ENCODE results near the gene TMEM62.
"Not testable (repeated sequence)": the region's sequence is repeated elsewhere in the genome, so short reads cannot be mapped to it uniquely, and the experiment has no call there.

The TMEM62 gene

DNA sequence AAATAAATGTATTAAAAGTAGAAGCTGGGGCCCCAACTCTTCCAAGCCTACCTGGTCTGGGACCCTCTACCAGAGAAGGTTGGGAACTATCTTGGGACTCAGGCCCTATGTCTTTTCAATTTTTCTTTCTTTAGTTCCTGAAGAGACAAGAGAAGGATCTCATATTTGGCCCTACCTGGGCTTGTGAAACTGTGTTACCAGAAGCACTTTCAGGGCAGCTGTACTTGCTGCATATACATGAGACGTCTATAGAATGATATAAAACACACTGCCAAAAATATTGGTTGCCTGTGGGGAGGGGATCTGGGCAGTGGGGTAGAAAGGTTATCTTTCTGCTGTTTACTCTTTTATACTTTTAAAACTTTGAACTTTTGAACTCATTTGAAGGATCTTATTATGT lies 88.0 kb downstream of the TMEM62 start:
- Histone ChIP-seq H3K27me3 (ENCODE audit: low read depth, low read length) (no peaks in the 10 kb centered on the region), H3K4me2 (ENCODE audit: low read length) (no peak overlapping the region), H3K9ac (ENCODE audit: low read length) (no peak overlapping the region), H3K36me3 (replicated peaks; ENCODE audit: low read depth, low read length) (no peaks in the 10 kb centered on the region), H2AFZ (ENCODE audit: low read depth, low read length) (no peak overlapping the region), H3K27ac (ENCODE audit: low read length) (no peak overlapping the region), H3K79me2 (ENCODE audit: low read length) (no peaks in the 10 kb centered on the region), H3K9me3 (ENCODE audit: insufficient read depth, low read length) (no peaks in the 10 kb centered on the region), H4K20me1 (ENCODE audit: insufficient read depth, low read length) (no peaks in the 10 kb centered on the region), H3K4me1 (ENCODE audit: low read length) (0 out of 2 replicates have a peak, but pooled peaks cover 2% of the 10 kb centered on the region), H3K4me3 (ENCODE audit: low read length) (no peak overlapping the region)
- TF ChIP-seq EZH2phosphoT487 (IDR thresholded peaks at IDR 0.05; ENCODE audit: low read depth): no peak
- no peak for TF ChIP-seq CTCF (IDR thresholded peaks at IDR 0.05; ENCODE audit: low read depth, low read length)

DNA sequence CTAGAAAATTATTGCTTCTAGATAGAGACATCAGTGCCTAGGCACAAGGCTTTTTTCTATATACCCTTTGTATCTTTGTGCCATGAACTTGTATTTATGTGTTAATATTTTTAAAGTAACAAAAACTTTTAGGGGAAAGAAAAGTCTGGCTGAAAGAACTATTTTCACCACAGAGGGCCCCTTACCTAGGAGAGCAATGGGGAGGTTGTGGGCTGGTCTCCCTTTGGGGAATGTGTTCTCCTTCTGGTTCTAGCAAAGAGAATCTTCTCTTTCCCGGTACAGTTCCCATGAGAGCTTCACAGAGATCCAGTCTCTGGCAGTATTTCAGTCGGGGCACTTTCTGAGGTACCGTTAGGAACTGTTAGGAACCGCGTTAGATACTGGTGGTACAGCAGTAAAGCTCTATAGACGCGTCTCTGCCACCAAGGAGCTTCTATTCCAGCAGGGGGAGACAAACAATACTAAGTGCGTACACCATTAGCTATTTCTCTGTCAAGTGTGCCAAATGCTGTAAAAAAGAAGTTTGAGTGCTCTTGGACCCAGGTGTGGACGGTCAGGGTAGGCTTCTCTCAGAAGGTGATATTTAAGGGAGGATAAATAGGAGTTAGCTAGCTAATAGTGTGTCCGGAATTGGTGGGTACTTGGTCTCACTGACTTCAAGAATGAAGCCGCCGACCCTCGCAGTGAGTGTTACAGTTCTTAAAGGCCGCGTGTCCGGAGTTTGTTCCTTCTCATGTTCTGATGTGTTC lies 92.0 kb downstream of the TMEM62 start:
- H3K4me3 ChIP-seq (ENCODE audit: low read length): no peak overlapping the region
- no peak for TF ChIP-seq EZH2phosphoT487 (IDR thresholded peaks at IDR 0.05; ENCODE audit: low read depth)
- TF ChIP-seq CTCF (IDR thresholded peaks at IDR 0.05; ENCODE audit: low read depth, low read length): peak; percentile 96
- no peaks in the 10 kb centered on the region for H3K36me3 ChIP-seq (replicated peaks; ENCODE audit: low read depth, low read length)
- 0 out of 2 replicates have a peak, but pooled peaks cover 2% of the 10 kb centered on the region for H3K4me1 ChIP-seq (ENCODE audit: low read length)
- H3K27me3 ChIP-seq (ENCODE audit: low read depth, low read length): no peaks in the 10 kb centered on the region
- H2AFZ ChIP-seq (ENCODE audit: low read depth, low read length): peak overlapping the region; percentile 77; the same call in 1 of the 2 replicates
- H3K79me2 ChIP-seq (ENCODE audit: low read length): no peaks in the 10 kb centered on the region
- H3K4me2 ChIP-seq (ENCODE audit: low read length): peak overlapping the region; percentile 49
- no peak overlapping the region for H3K27ac ChIP-seq (ENCODE audit: low read length)
- no peaks in the 10 kb centered on the region for H3K9me3 ChIP-seq (ENCODE audit: insufficient read depth, low read length)
- no peak overlapping the region; the same call in 1 of the 2 replicates for H3K9ac ChIP-seq (ENCODE audit: low read length)
- no peaks in the 10 kb centered on the region for H4K20me1 ChIP-seq (ENCODE audit: insufficient read depth, low read length)

- H3K4me2 ChIP-seq (ENCODE audit: low read length); H3K4me3 ChIP-seq (ENCODE audit: low read length); H3K27ac ChIP-seq (ENCODE audit: low read length); H3K4me1 ChIP-seq (ENCODE audit: low read length); H3K36me3 ChIP-seq (replicated peaks; ENCODE audit: low read depth, low read length); H3K9me3 ChIP-seq (ENCODE audit: insufficient read depth, low read length); H3K79me2 ChIP-seq (ENCODE audit: low read length); H3K27me3 ChIP-seq (ENCODE audit: low read depth, low read length); H3K9ac ChIP-seq (ENCODE audit: low read length); H4K20me1 ChIP-seq (ENCODE audit: insufficient read depth, low read length); H2AFZ ChIP-seq (ENCODE audit: low read depth, low read length): not testable (repeated sequence)
Measured at GRCh38 chr15:43225950-43226255, 92.5 kb downstream of the TMEM62 start.

DNA sequence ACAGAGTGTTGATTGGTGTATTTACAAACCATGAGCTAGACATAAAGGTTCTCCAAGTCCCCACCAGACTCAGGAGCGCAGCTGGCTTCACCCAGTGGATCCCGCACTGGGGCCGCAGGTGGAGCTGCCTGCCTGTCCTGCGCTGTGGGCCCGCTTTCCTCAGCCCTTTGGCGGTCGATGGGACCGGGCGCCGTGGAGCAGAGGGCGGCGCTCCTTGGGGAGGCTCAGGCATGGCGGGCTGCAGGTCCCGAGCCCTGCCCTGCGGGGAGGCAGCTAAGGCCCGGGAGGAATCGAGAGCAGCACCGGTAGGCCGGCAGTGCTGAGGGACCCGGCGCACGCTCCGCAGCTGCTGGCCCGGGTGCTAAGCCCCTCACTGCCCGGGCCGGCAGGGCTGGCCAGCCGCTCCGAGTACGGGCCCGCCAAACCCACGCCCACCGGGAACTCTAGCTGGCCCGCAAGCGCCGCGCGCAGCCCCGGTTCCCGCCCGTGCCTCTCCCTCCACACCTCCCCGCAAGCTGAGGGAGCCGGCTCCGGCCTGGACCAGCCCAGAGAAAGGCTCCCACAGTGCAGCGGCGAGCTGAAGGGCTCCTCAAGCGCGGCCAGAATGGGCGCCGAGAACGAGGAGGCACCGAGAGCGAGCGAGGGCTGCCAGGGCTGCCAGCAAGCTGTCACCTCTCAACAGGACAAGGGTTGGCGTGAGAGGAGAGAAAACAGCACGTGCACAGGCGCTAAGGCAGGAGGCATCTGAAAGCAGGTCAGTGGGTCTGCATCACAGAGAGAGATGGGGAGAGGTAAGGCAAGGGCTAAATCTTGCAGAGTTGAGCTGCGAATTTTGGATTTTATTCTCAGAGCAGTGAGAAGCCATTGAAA lies 93.3 kb downstream of the TMEM62 start:
- no peaks in the 10 kb centered on the region for H3K36me3 ChIP-seq (replicated peaks; ENCODE audit: low read depth, low read length)
- H3K79me2 ChIP-seq (ENCODE audit: low read length): no peaks in the 10 kb centered on the region
- no peaks in the 10 kb centered on the region for H3K9me3 ChIP-seq (ENCODE audit: insufficient read depth, low read length)
- H3K4me1 ChIP-seq (ENCODE audit: low read length): 0 out of 2 replicates have a peak, but pooled peaks cover 2% of the 10 kb centered on the region
- H3K4me2 ChIP-seq (ENCODE audit: low read length): no peak overlapping the region
- no peak overlapping the region for H3K4me3 ChIP-seq (ENCODE audit: low read length)
- no peak overlapping the region for H2AFZ ChIP-seq (ENCODE audit: low read depth, low read length)
- no peak overlapping the region for H3K9ac ChIP-seq (ENCODE audit: low read length)
- H4K20me1 ChIP-seq (ENCODE audit: insufficient read depth, low read length): no peaks in the 10 kb centered on the region
- H3K27ac ChIP-seq (ENCODE audit: low read length): no peak overlapping the region
- H3K27me3 ChIP-seq (ENCODE audit: low read depth, low read length): no peaks in the 10 kb centered on the region
- TF ChIP-seq CTCF (IDR thresholded peaks at IDR 0.05; ENCODE audit: low read depth, low read length) (no peak), EZH2phosphoT487 (IDR thresholded peaks at IDR 0.05; ENCODE audit: low read depth) (no peak)

Measured in OCI-LY3 (cell line).